ENCODE results near the gene PPP1R9B.

- TF ChIP-seq CTCF (IDR thresholded peaks at IDR 0.05) (no peak), POLR2A (IDR thresholded peaks at IDR 0.05) (no peak)
Measured at GRCh38 chr17:50165867-50166517, 15.5 kb upstream of the PPP1R9B start, which contains the start of gene SGCA.
